ENCODE data around the gene BRI3BP. TPM values are rescaled to one million over a fixed set of nuclear protein-coding genes. Genes with fewer than 3 reads are reported as not detected.

The BRI3BP gene
- polyA plus RNA-seq, 3 donors = 4.4 to 6.9 (median 5.0) TPM

GRCh38 chr12:125014526-125014925, 21.1 kb downstream of the BRI3BP start:
- H3K4me1 ChIP-seq (ENCODE audit: control insufficient read depth in 1 of 2, insufficient read depth in 2 of 2, low read length in 2 of 2) = no peaks in the 10 kb centered on the region
- peaks cover 31% of the 10 kb centered on the region for H3K79me2 ChIP-seq (ENCODE audit: insufficient read depth, low read length)
- H3K27me3 ChIP-seq (ENCODE audit: control insufficient read depth in 2 of 2, insufficient read depth in 2 of 2, low read length in 2 of 2) = no peaks in the 10 kb centered on the region
- no peak overlapping the region for H3K4me2 ChIP-seq (replicated peaks; ENCODE audit: extremely low read depth, low read length, poor library complexity, severe bottlenecking)
- peaks cover 15% of the 10 kb centered on the region for H4K20me1 ChIP-seq (ENCODE audit: insufficient read depth, low read length)
- no peak overlapping the region for H3K27ac ChIP-seq (ENCODE audit: low read depth in 1 of 2, low read length in 2 of 2)
- DNase-seq = no peak
- Mint-ChIP-seq H3K4me1 (peaks cover 5% of the 10 kb centered on the region), H3K4me3 (no peak overlapping the region), H3K27me3 (ENCODE audit: low read depth in 3 of 3) (no peaks in the 10 kb centered on the region), H3K36me3 (peaks cover 54 to 66% of the 10 kb centered on the region in 2 donors), H3K27ac (peak overlapping the region in 2 of 7 donors; percentile 47 to 72), H3K9me3 (peaks cover 0 to 2% (median 0%) of the 10 kb centered on the region in 7 donors)
- no peaks in the 10 kb centered on the region for H3K9me3 ChIP-seq (replicated peaks in 1 of 2; ENCODE audit: control insufficient read depth in 1 of 2, insufficient read depth in 1 of 2, low read length in 2 of 2)
- H3K9ac ChIP-seq (ENCODE audit: insufficient read depth, low read length, poor library complexity, severe bottlenecking) = no peak overlapping the region
- TF ChIP-seq CTCF (IDR thresholded peaks at IDR 0.05) = no peak
- H3K4me3 ChIP-seq (replicated peaks in 1 of 3; ENCODE audit: low read depth in 2 of 3, low read length in 3 of 3) = no peak overlapping the region
- peaks cover 54 to 79% of the 10 kb centered on the region in 2 donors for H3K36me3 ChIP-seq (replicated peaks in 1 of 2; ENCODE audit: control insufficient read depth in 1 of 2, insufficient read depth in 2 of 2, low read length in 2 of 2)
- no peak overlapping the region for H2AFZ ChIP-seq (ENCODE audit: insufficient read depth, low read depth, low read length, poor library complexity, severe bottlenecking)
- 96% methylated on average over 5 of the region's 5 CpGs for WGBS (ENCODE audit: insufficient coverage)
- intact Hi-C loops (cut with micrococcal nuclease) = no loop called here

- WGBS (ENCODE audit: insufficient coverage) = 93% methylated on average over 22 of the region's 24 CpGs
- no peaks in the 10 kb centered on the region for H3K4me1 ChIP-seq (ENCODE audit: control insufficient read depth in 1 of 2, insufficient read depth in 2 of 2, low read length in 2 of 2)
- TF ChIP-seq CTCF (IDR thresholded peaks at IDR 0.05) = no peak
- no peaks in the 10 kb centered on the region for H3K27me3 Mint-ChIP-seq (ENCODE audit: low read depth in 3 of 3)
- intact Hi-C loops (cut with micrococcal nuclease) = no loop called here
- no peak overlapping the region for H3K4me3 Mint-ChIP-seq
- H3K27ac Mint-ChIP-seq = peak overlapping the region in 3 of 7 donors; percentile 29 to 76 (median 59)
- peaks cover 55 to 72% of the 10 kb centered on the region in 2 donors for H3K36me3 Mint-ChIP-seq
- no peak overlapping the region for H3K4me3 ChIP-seq (replicated peaks in 1 of 3; ENCODE audit: low read depth in 2 of 3, low read length in 3 of 3)
- H3K27me3 ChIP-seq (ENCODE audit: control insufficient read depth in 2 of 2, insufficient read depth in 2 of 2, low read length in 2 of 2) = no peaks in the 10 kb centered on the region
- no peak overlapping the region for H3K9ac ChIP-seq (ENCODE audit: insufficient read depth, low read length, poor library complexity, severe bottlenecking)
- no peak overlapping the region for H3K4me2 ChIP-seq (replicated peaks; ENCODE audit: extremely low read depth, low read length, poor library complexity, severe bottlenecking)
- no peak for DNase-seq
- peaks cover 22% of the 10 kb centered on the region for H3K79me2 ChIP-seq (ENCODE audit: insufficient read depth, low read length)
- peaks cover 0 to 2% (median 0%) of the 10 kb centered on the region in 7 donors for H3K9me3 Mint-ChIP-seq
- no peak overlapping the region for H3K27ac ChIP-seq (ENCODE audit: low read depth in 1 of 2, low read length in 2 of 2)
- H3K9me3 ChIP-seq (replicated peaks in 1 of 2; ENCODE audit: control insufficient read depth in 1 of 2, insufficient read depth in 1 of 2, low read length in 2 of 2) = no peaks in the 10 kb centered on the region
- H3K4me1 Mint-ChIP-seq = peaks cover 5% of the 10 kb centered on the region
- no peak overlapping the region for H2AFZ ChIP-seq (ENCODE audit: insufficient read depth, low read depth, low read length, poor library complexity, severe bottlenecking)
- H4K20me1 ChIP-seq (ENCODE audit: insufficient read depth, low read length) = peaks cover 15% of the 10 kb centered on the region
- H3K36me3 ChIP-seq (replicated peaks in 1 of 2; ENCODE audit: control insufficient read depth in 1 of 2, insufficient read depth in 2 of 2, low read length in 2 of 2) = peaks cover 54 to 72% of the 10 kb centered on the region in 2 donors
These were observed 22.4 kb downstream of the BRI3BP start for GRCh38 chr12:125015680-125016310.
